ENCODE data around the gene DUOX2.

DNA sequence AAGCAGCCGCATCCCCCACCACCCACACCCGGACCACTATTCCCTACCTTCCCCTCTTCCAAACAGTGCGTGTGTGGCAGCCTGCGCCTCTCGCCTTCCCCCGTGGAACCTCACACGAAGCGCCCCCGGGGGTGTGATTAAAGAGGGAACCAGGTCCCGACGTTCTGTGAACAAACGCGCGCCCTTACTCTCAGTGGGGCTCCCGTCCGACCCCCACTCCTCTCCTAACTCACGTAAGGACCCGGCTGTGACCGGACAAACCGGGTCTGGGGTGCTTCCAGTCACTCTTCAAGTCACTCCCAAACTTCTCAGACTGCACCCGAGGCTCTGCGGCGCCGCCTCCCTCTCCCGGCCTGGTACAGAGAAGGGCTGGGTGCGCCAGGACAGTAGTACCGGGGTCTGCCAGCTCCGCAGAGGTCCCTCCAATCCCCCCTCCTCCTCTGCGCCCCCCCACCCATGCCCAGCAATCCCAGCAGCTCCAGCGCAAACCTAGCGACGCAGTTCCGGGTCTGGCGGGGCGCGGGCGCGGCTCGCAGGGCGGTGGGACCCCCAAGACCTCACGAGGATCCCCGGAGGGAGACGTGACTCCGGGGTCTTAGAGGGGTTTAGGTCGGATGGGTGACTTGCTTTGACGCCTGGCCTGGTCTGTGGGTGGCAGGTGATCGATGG is 15.1 kb upstream of the DUOX2 start:
- TF ChIP-seq, protein P1, sequence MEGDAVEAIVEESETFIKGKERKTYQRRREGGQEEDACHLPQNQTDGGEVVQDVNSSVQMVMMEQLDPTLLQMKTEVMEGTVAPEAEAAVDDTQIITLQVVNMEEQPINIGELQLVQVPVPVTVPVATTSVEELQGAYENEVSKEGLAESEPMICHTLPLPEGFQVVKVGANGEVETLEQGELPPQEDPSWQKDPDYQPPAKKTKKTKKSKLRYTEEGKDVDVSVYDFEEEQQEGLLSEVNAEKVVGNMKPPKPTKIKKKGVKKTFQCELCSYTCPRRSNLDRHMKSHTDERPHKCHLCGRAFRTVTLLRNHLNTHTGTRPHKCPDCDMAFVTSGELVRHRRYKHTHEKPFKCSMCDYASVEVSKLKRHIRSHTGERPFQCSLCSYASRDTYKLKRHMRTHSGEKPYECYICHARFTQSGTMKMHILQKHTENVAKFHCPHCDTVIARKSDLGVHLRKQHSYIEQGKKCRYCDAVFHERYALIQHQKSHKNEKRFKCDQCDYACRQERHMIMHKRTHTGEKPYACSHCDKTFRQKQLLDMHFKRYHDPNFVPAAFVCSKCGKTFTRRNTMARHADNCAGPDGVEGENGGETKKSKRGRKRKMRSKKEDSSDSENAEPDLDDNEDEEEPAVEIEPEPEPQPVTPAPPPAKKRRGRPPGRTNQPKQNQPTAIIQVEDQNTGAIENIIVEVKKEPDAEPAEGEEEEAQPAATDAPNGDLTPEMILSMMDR (IDR thresholded peaks at IDR 0.05), result no peak
- TF ChIP-seq POLR2AphosphoS5 (IDR thresholded peaks at IDR 0.05) (no peak), POLR2A (IDR thresholded peaks at IDR 0.05) (no peak)

Measured in transverse colon (tissue), 4 donors.